SKM-1 treated with dmso at 0.1 percent for 144 hours (cell line): ENCODE results near the gene DNAJB7.
"Not testable (repeated sequence)": the region's sequence is repeated elsewhere in the genome, so short reads cannot be mapped to it uniquely, and the experiment has no call there.

Experiments used
- DNase-seq: peaks from one replicate; lab custom pipeline; 2025; ENCODE audit not compliant: unreplicated experiment; lab: John Stamatoyannopoulos, UW

The DNAJB7 gene

GRCh38 chr22:40862013-40862412 lies at the start of gene DNAJB7:
DNAJB7 (minus strand) TSS chr22:40862113; CDS start chr22:40861994, 119 bp downstream.
- DNase-seq = no peak

GRCh38 chr22:40908895-40909294 lies 47.0 kb upstream of the DNAJB7 start:
- DNase-seq = no peak

- no peak for DNase-seq
Measured at GRCh38 chr22:40904101-40904500, 42.2 kb upstream of the DNAJB7 start.

- peak; percentile 61 for DNase-seq
Measured at GRCh38 chr22:40898850-40899357, 37.0 kb upstream of the DNAJB7 start.

- no peak for DNase-seq
Measured at GRCh38 chr22:40894417-40894816, 32.5 kb upstream of the DNAJB7 start.

- DNase-seq = no peak
Measured at GRCh38 chr22:40890881-40891280, 29.0 kb upstream of the DNAJB7 start.

- DNase-seq = no peak
Measured at GRCh38 chr22:40889116-40889515, 27.2 kb upstream of the DNAJB7 start.

- no peak for DNase-seq
Measured at GRCh38 chr22:40878922-40879321, 17.0 kb upstream of the DNAJB7 start.

- DNase-seq = no peak
Measured at GRCh38 chr22:40877488-40877887, 15.6 kb upstream of the DNAJB7 start.

- DNase-seq = no peak
Measured at GRCh38 chr22:40876907-40877306, 15.0 kb upstream of the DNAJB7 start.

GRCh38 chr22:40875111-40875510 lies 13.2 kb upstream of the DNAJB7 start:
- DNase-seq = no peak

GRCh38 chr22:40874016-40874415 lies 12.1 kb upstream of the DNAJB7 start:
- DNase-seq = no peak

- DNase-seq = not testable (repeated sequence)
Measured at GRCh38 chr22:40868379-40868778, 6.5 kb upstream of the DNAJB7 start.

- no peak for DNase-seq
Measured at GRCh38 chr22:40867109-40867508, 5.2 kb upstream of the DNAJB7 start.

GRCh38 chr22:40862537-40862936 lies 624 bp upstream of the DNAJB7 start:
- DNase-seq = no peak

GRCh38 chr22:40857309-40857855 lies 4.5 kb downstream of the DNAJB7 start:
- DNase-seq = no peak

- peak; percentile 92 for DNase-seq
Measured at GRCh38 chr22:40856513-40857308, 5.2 kb downstream of the DNAJB7 start, which contains the start of the genes ST13 and XPNPEP3. ST13 (minus strand) TSS chr22:40856639; CDS start chr22:40856540, 99 bp downstream. XPNPEP3 (plus strand) TSS chr22:40857148; CDS start chr22:40857182, 34 bp downstream.

- DNase-seq = no peak
Measured at GRCh38 chr22:40855979-40856512, 5.9 kb downstream of the DNAJB7 start.

GRCh38 chr22:40855071-40855978 lies 6.6 kb downstream of the DNAJB7 start:
- no peak for DNase-seq

GRCh38 chr22:40853961-40854360 lies 8.0 kb downstream of the DNAJB7 start:
- no peak for DNase-seq

- DNase-seq = no peak
Measured at GRCh38 chr22:40853333-40853732, 8.6 kb downstream of the DNAJB7 start.
